Germinal center (tissue), 1 donor: Measurements from ENCODE around the gene SRSF12.
"Not testable (repeated sequence)": the region's sequence is repeated elsewhere in the genome, so short reads cannot be mapped to it uniquely, and the experiment has no call there.

ENCODE experiments used
- DNase-seq: peaks from one replicate; pipeline ENCODE4 v3.0.0; 2012; ENCODE audit warnings: mixed read lengths, low spot score

Gene SRSF12

DNA sequence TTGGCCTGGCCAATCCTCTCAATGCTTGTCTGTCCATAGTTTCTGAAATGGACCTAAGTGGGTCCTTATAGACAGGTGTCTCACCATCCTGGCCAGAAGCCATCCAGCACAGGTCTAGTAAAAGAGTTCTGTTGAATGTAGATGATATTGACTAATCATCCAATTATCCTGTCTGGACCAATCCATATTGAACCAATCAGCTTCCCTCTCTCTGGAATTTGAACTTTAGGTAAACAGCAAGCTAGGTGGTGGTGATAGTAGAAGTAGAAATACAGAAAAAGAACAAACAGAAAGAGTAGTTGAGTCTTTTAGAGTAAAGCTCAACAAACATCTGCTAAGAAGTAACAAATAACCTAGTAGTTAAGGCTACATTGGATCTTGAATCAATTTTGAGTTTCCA is 46.8 kb downstream of the SRSF12 start:
- no peak for DNase-seq

- no peak for DNase-seq
Measured at GRCh38 chr6:89069536-89070163, 48.2 kb downstream of the SRSF12 start.

DNA sequence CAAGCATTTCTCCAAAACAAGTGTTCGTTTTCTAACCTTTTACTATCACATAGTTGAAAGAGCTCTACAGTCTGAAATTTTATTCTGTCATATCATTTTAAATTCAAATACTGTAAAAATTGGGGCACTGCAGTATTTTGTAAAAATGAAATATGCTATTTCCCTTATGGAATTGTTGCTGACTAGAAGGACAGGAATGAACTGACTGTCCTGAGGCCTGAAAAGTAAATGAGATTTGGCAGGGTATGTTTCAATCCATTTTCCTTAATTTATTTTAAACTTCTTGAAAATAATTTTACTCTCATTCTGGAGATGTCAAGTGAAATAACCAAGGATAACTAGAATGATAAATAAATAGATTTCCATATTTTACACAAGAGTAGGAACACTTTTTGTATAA is 49.2 kb downstream of the SRSF12 start:
- no peak for DNase-seq

DNA sequence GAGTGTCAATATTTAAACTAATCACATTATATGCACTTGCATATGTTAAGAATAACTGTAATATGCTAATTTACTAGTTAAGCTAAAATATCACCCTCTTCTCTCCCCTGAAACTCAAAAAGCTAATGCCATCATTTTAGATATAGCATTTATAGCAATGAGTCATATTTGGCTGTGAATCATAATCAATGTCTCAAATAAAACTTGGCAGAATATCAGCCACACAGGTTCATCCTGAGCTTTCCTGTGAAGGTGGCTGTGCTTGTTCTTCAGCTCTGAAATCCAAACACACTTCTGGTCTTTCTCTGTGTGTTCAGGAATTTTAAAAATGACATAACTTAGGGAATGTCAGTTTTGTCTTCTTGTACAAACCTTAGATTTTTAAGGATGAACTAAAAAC is 50.1 kb downstream of the SRSF12 start:
- no peak for DNase-seq

- DNase-seq: no peak
Measured at GRCh38 chr6:89066940-89067646, 50.8 kb downstream of the SRSF12 start.

DNA sequence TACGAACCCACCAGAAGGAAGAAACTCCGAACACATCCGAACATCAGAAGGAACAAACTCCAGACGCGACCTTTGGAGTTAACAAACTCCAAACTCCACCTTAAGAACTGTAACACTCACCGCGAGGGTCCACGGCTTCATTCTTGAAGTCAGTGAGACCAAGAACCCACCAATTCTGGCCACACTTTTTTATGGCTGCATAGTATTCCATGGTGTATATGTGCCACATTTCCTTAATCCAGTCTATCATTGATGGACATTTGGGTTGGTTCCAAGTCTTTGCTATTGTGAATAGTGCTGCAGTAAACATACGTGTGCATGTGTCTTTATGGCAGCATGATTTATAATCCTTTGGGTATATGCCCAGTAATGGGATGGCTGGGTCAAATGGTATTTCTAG is 51.8 kb downstream of the SRSF12 start:
- not testable (repeated sequence) for DNase-seq

DNA sequence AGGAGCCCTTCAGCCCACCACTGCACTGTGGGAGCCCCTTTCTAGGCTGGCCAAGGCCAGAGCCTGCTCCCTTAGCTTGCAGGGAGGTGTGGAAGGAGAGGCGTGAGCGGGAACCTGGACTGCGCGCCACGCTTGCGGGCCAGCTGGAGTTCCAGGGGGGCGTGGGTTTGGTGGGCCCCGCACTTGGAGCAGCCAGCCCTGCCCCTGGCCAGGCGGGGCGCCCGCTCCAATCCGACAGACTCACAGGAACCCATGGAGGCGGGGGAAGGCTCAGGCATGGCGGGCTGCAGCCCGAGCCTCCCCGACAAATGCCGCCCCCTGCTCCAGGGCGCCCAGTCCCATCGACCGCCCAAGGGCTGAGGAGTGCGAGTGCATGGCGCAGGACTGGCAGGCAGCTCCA is 52.9 kb downstream of the SRSF12 start:
- not testable (repeated sequence) for DNase-seq

DNA sequence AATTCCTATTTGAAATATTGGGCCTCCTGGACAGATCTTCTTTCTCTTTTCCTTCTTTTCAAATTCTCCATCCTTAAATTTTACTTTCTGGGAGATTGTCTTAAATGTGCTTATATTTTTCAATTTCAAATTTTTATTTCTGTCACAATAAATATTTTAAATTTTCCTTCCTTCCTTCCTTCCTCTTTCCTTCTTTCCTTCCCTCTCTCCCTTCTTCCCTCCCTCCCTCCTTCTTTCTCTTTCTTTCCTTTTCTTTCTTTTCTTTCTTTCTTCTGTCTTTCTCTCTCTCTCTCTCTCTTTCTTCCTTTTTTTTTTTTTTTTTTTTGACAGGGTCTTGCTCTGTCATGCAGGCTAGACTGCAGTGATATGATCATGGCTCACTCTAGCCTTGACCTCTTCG is 54.0 kb downstream of the SRSF12 start:
- DNase-seq: no peak

- no peak for DNase-seq
Measured at GRCh38 chr6:89059227-89059626, 58.6 kb downstream of the SRSF12 start.

DNA sequence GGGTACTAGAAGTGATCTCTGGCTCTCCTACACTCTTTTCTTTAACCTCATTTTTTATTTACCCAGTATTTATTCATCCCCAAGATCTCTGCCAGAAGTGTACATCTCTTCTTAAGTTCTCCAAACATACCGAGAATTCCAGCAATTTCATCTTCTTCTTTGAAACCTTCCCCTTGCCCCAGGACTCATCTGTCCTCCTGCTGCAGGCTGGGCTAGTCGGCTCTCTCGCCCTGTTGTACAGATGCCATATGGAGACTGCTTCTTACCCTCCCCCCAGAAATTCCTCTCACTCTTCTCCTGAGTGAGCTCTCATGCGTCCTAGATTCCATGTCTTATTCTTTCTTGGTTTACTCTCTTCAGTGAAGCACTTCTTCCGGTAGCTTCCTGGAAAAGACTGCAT is 59.2 kb downstream of the SRSF12 start:
- no peak for DNase-seq

DNA sequence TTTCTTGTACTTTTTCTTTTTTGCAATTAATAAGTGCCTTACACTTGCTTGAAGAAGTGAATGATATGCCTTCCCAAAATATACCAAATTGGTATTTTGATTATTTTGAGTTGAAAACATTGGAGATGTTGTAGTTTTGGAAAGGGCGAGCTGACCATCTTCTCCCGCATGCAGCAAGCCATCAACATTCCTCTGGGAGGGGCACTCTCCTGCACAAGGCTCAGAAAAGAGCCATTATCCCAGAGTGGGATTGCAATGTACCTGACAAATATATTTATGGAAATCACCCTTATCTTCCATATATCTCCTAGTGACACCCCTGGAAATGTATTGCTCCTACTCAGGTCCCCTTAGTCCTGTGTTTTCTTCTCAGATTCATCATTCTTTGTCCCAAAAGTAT is 60.1 kb downstream of the SRSF12 start:
- DNase-seq: no peak

GRCh38 chr6:89054208-89054607 is 63.7 kb downstream of the SRSF12 start:
- no peak for DNase-seq

DNA sequence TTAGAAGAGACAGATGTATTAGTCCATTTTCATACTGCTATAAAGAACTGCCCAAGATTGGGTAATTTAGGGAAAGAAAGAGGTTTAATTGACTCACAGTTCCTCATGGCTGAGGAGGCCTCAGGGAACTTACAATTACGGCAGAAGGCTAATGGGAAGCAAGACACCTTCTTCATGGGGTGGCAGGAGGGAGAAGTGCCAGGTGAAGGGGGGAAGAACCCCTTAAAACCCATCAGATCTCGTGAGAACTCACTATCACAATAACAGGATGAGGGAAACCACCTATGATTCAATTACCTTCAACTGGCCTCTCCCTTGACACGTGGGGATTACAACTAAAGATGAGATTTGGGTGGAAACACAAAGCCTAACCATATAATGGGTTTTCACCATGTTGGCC is 66.2 kb downstream of the SRSF12 start:
- DNase-seq: no peak

- DNase-seq: no peak
Measured at GRCh38 chr6:89050697-89051096, 67.2 kb downstream of the SRSF12 start.

- DNase-seq: no peak
Measured at GRCh38 chr6:89050155-89050554, 67.7 kb downstream of the SRSF12 start.

DNA sequence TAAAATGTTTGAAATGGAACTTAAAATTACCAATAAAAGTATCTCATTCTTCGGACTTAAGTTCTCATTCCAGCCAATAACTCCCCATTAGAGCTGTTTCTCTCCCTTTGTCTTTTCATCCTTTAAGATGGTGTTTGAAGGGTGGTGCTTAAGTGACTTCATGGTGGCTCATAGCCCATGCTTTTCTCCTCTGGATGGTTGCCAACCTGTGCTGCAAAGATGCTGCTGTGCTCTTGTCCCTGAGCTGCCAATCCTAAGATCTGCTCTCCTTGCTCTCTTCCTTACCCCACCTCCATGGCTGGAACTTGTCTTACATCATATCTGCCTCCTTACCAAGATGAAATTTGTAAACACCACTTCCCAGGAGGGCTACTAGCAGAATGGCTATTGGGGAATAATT is 68.9 kb downstream of the SRSF12 start:
- DNase-seq: no peak

DNA sequence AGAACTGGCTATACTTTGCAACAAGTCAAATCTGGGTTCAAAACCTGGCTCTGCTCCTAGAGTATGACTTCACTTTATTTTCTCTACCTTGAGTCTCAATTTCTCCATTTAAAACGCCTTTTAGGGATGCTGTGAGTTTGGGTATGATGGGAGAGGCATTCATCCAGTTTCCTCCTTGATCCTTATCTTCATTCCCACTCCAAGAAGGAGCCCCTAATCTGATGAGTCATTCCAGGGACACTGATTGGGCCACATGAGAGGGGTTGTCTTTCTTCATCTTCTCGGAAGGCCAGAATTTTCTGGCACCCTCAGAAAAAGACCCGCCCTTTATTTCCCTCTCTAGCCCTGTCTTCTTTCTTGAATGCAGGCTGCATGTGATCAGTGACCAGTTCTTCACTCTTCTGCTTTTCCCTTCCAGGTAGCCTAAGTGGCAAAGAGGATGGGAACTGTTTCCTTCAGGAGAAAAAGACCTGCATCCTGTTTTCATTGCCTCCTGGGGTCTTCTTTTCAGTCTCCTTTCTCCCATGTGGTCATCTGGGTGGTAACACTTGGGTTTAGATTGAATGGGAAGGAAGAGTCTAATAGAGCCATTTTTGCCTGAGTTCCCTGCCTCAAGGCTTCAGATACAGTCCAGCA is 69.5 kb downstream of the SRSF12 start:
- no peak for DNase-seq

- DNase-seq: no peak
Measured at GRCh38 chr6:89047473-89047872, 70.4 kb downstream of the SRSF12 start.
